HL-60 (cell line): Measurements from ENCODE around the gene BLM.

ENCODE experiments used
- CTCF ChIP-seq: IDR thresholded peaks from one replicate; pipeline ENCODE4 v1.5.1; 2011; ENCODE audit warnings: low read length, control low read depth, inconsistent platforms; ENCODE audit not compliant: insufficient read depth
- REST ChIP-seq: IDR thresholded peaks from 2 replicates; pipeline ENCODE4 v1.6.1; 2012; ENCODE audit warnings: low read depth; ENCODE audit not compliant: insufficient replicate concordance

GRCh38 chr15:90710436-90711027 lies 6.6 kb upstream of the BLM start:
- no peak for TF ChIP-seq CTCF
- no peak for TF ChIP-seq REST
